ENCODE data around the gene NHEJ1. TPM values are rescaled to one million over a fixed set of nuclear protein-coding genes. Genes with fewer than 3 reads are reported as not detected.
A peak's percentile ranks its signal among the peaks of the same experiment; 100 is the strongest.

NHEJ1 gene
- total RNA-seq, 2 donors from 2014 or later: 8.9 to 9.3 TPM

DNA sequence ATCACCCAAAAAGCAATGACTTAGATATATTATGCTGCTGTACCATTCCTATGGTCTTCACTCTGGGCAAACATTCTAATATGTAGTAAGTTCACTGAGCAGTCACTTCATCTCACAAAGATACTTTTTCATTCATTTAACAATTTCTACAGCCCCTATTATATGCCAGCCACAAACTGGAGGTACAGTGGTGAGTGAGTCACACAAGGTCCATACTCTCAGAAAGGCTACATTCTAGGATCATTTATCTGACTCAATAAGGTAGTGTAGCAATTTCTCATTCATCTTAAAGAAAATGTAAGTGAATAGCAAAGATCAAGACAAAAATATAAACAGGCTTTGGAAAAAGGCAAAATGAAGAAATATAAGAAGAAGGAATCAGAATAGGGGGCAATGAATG is 40.5 kb downstream of the NHEJ1 start:
- DNase-seq (no peak), ATAC-seq (no peak)
- intact Hi-C loops (cut with DNase I): no loop called here
- H3K4me1 ChIP-seq: peaks cover 35% of the 10 kb centered on the region
- TF ChIP-seq, protein P1, sequence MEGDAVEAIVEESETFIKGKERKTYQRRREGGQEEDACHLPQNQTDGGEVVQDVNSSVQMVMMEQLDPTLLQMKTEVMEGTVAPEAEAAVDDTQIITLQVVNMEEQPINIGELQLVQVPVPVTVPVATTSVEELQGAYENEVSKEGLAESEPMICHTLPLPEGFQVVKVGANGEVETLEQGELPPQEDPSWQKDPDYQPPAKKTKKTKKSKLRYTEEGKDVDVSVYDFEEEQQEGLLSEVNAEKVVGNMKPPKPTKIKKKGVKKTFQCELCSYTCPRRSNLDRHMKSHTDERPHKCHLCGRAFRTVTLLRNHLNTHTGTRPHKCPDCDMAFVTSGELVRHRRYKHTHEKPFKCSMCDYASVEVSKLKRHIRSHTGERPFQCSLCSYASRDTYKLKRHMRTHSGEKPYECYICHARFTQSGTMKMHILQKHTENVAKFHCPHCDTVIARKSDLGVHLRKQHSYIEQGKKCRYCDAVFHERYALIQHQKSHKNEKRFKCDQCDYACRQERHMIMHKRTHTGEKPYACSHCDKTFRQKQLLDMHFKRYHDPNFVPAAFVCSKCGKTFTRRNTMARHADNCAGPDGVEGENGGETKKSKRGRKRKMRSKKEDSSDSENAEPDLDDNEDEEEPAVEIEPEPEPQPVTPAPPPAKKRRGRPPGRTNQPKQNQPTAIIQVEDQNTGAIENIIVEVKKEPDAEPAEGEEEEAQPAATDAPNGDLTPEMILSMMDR (IDR thresholded peaks at IDR 0.05): no peak
- TF ChIP-seq POLR2A (IDR thresholded peaks at IDR 0.05): no peak
- no peak overlapping the region for H3K4me3 ChIP-seq
- no peak overlapping the region for H3K27ac ChIP-seq
- no peaks in the 10 kb centered on the region for H3K9me3 ChIP-seq
- no peaks in the 10 kb centered on the region for H3K36me3 ChIP-seq (replicated peaks in 1 of 2; ENCODE audit: insufficient read depth in 1 of 2, low read depth in 2 of 2)
- no peaks in the 10 kb centered on the region for H3K27me3 ChIP-seq

DNA sequence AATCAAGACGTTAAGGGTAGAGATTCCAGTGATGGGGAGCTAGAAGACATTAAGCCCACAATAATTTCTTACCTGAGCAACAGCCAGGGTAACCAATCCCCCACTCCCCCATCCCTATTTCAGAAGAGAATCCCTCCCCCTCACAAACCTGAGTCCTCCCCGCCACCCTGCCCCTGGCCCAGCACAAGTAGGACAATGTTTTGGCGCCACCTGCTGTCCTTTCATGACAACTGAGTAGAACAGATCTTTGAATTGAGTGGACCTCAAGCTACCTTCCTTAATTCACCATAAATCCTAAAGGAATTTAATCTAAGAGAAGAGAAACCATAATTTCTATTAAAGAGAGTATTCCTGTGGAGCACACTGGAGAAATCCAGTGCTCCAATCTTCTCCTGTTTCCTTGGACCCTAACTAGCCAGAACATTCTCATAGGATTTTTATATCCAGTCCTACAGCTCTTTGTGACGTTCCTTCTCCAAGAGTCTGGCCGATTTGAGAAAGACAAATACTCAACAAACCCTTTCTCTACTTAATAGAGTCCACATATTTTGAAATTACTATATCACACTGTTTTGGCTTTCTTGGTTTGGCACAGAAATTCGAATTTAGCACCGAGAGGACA is 41.1 kb downstream of the NHEJ1 start:
- no peak overlapping the region for H3K27ac ChIP-seq
- no peaks in the 10 kb centered on the region for H3K27me3 ChIP-seq
- no peak overlapping the region for H3K4me3 ChIP-seq
- 47 to 51% methylated on average over 7 of the region's 7 CpGs for WGBS, 2 donors
- ATAC-seq (no peak), DNase-seq (peak; percentile 73 to 81 (median 74))
- H3K4me1 ChIP-seq: peaks cover 30% of the 10 kb centered on the region
- TF ChIP-seq, protein P1 (IDR thresholded peaks at IDR 0.05): peak; percentile 66 to 78 (median 74)
- no peak for TF ChIP-seq POLR2A (IDR thresholded peaks at IDR 0.05)
- H3K9me3 ChIP-seq: no peaks in the 10 kb centered on the region
- H3K36me3 ChIP-seq (replicated peaks in 1 of 2; ENCODE audit: insufficient read depth in 1 of 2, low read depth in 2 of 2): no peaks in the 10 kb centered on the region
- intact Hi-C loops (cut with DNase I): loop anchor here (5.0 kb wide), 1 partner anchor 62 kb away; no protein-coding TSS in a partner anchor

DNA sequence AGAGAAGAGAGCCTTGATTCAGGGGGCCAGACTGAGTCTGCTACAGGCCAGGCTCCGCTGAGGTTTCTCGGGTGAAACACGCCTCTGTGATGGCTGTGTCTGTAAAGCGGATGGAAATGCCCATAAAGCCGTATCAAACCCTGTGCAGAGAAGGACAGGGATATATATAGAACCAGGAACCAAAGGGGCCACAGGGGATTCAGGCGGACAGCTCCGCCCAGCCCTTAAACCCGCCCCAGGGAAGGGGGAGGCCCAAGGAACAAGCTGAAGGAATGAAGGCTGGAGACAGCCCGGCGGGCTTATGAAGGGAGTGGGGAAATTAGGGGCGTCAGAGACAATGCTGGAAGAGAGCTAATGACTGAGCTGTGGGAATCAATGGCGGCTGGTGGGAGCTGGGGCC is 42.1 kb downstream of the NHEJ1 start:
- Histone ChIP-seq H3K4me3 (no peak overlapping the region), H3K27me3 (no peaks in the 10 kb centered on the region), H3K4me1 (peaks cover 26% of the 10 kb centered on the region), H3K27ac (no peak overlapping the region), H3K36me3 (replicated peaks in 1 of 2; ENCODE audit: insufficient read depth in 1 of 2, low read depth in 2 of 2) (no peaks in the 10 kb centered on the region), H3K9me3 (no peaks in the 10 kb centered on the region)
- ATAC-seq (no peak), DNase-seq (no peak)
- intact Hi-C loops (cut with DNase I): loop anchor here (5.0 kb wide), 1 partner anchor 61 kb away; no protein-coding TSS in a partner anchor
- WGBS, 2 donors: 84 to 90% methylated on average over 12 of the region's 12 CpGs
- no peak for TF ChIP-seq POLR2A (IDR thresholded peaks at IDR 0.05)
- TF ChIP-seq, protein P1 (IDR thresholded peaks at IDR 0.05): no peak

DNA sequence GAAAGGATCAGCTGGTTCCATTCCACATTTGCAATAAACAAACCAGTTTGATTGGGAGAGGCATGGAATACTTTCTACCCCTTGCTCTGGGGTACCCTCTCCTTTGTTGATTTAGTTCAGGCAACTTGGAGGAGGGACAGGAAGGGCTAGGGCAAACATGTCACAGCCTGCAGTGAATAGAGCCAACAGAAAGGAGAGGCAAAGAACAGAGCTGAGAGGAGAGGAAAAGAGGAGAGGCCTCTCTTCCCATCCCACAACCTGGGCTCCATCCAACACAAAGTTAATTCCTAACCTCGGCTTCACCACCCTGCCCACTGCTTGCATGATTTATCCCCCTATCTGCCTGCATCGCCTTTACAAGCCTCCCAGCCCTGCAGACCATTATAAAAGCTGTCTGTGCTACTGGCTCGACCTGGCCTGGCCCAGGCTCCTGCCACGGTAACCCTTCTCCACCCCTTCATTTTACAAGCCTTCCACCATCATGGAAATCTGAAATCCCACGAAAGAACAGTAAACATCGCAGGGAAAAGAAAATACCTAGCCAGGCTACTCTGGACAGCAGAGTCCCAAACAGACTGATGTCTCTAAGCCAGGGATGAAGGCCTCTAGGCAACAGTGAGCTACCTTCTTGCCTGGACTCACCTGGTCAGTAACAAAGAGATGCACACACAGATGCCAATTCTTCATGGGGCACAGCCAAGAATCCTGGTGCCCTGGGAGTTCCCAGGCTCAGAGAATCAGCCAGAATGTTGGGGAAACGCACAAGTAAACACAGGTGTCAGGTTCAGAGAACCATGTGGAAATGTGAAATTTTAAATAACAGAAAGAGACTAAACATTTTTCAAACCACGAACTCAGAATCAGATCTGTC is 43.6 kb downstream of the NHEJ1 start:
- DNase-seq (peak in 1 of 4 donors; percentile 11), ATAC-seq (no peak)
- 55 to 67% methylated on average over 8 of the region's 8 CpGs for WGBS, 2 donors
- TF ChIP-seq, protein P1 (IDR thresholded peaks at IDR 0.05): no peak
- TF ChIP-seq POLR2A (IDR thresholded peaks at IDR 0.05): no peak
- Histone ChIP-seq H3K36me3 (replicated peaks in 1 of 2; ENCODE audit: insufficient read depth in 1 of 2, low read depth in 2 of 2) (no peaks in the 10 kb centered on the region), H3K27ac (no peak overlapping the region), H3K27me3 (no peaks in the 10 kb centered on the region), H3K9me3 (no peaks in the 10 kb centered on the region), H3K4me1 (peaks cover 17% of the 10 kb centered on the region), H3K4me3 (no peak overlapping the region)
- intact Hi-C loops (cut with DNase I): loop anchor here (5.0 kb wide), 1 partner anchor 60 kb away; no protein-coding TSS in a partner anchor

Data from body of pancreas (tissue), 4 donors.